ENCODE data around the gene CTF1.

- TF ChIP-seq POLR2AphosphoS5 (IDR thresholded peaks at IDR 0.05) = no peak
- no peak for TF ChIP-seq CTCF (IDR thresholded peaks at IDR 0.05)
- no peak for TF ChIP-seq EP300 (IDR thresholded peaks at IDR 0.05)
These were observed 22.2 kb downstream of the CTF1 start for GRCh38 chr16:30918614-30919013.
